Heart left ventricle (tissue), 13 donors: ENCODE results near the gene RPS28.

ENCODE experiments used
- POLR2A ChIP-seq, 2 donors: fragments of 450-650 bp; IDR thresholded peaks; one replicate each; pipeline ENCODE4 v1.6.1; 2017; ENCODE audit warnings: antibody characterized with exemption in 2 of 2, mild to moderate bottlenecking in 2 of 2, moderate library complexity in 2 of 2
- TF ChIP-seq, protein P1 (sequence below), 12 donors: fragments of 200-600 bp; sonication (generic) in 4 of 12; IDR thresholded peaks; one replicate each; pipeline versions ENCODE4 v1.5.0 to v1.8.0; 2018 to 2022; ENCODE audit warnings: antibody characterized with exemption in 12 of 12, mild to moderate bottlenecking in 5 of 12
- donor health status: ischemic (EF 13 %, LVEDD 7.1; RV severe dilation, severe dysfunction).
- donor health status: DM: no; HTN: yes; CAD: no.
- donor health status: DM: no; HTN: no; CAD: no.
- donor health status: ischemic (EF 25% LVEDD 6.9; RV normal size, moderate dysfunction).
- donor health status: ischemic (EF 25% LVEDD 5.7; RV mildly dilated, moderate dysfunction).
- donor health status: ischemic (EF 35%, LVEDD 5.7; RV mildly dilated, moderate dysfunction).
- donor health status: nonischemic (EF 11% LVEDD 7.7; RV severe dilation, severe dysfunction).
- donor health status: DM: yes; HTN: yes; CAD: no.
- donor health status: PGD.
- donor health status: ischemic (EF 29% LVEDD 5.4; RV normal size, mild dysfunction).
- donor health status: nonischemic (EF 23%, LVEDD 6.1; RV moderate dilation, normal function).

GRCh38 chr19:8358948-8359347 lies 37.7 kb downstream of the RPS28 start:
- TF ChIP-seq, protein P1, sequence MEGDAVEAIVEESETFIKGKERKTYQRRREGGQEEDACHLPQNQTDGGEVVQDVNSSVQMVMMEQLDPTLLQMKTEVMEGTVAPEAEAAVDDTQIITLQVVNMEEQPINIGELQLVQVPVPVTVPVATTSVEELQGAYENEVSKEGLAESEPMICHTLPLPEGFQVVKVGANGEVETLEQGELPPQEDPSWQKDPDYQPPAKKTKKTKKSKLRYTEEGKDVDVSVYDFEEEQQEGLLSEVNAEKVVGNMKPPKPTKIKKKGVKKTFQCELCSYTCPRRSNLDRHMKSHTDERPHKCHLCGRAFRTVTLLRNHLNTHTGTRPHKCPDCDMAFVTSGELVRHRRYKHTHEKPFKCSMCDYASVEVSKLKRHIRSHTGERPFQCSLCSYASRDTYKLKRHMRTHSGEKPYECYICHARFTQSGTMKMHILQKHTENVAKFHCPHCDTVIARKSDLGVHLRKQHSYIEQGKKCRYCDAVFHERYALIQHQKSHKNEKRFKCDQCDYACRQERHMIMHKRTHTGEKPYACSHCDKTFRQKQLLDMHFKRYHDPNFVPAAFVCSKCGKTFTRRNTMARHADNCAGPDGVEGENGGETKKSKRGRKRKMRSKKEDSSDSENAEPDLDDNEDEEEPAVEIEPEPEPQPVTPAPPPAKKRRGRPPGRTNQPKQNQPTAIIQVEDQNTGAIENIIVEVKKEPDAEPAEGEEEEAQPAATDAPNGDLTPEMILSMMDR (IDR thresholded peaks at IDR 0.05) = no peak
- no peak for TF ChIP-seq POLR2A (IDR thresholded peaks at IDR 0.05)
